Endothelial cell (in vitro differentiated cells): Measurements from ENCODE around the gene PIEZO1. TPM values are rescaled to one million over a fixed set of nuclear protein-coding genes. Genes with fewer than 3 reads are reported as not detected.

Experiments used
- DNase-seq: peaks from one replicate; pipeline ENCODE4 v3.0.0; 2021; ENCODE audit warnings: low spot score
- H3K27ac Mint-ChIP-seq: one replicate; pipeline ENCODE4 v1.8.0; 2021; ENCODE audit warnings: mixed read lengths, inconsistent platforms; ENCODE audit not compliant: unreplicated experiment
- H3K27me3 Mint-ChIP-seq: one replicate; pipeline ENCODE4 v1.8.0; 2021; ENCODE audit warnings: mild to moderate bottlenecking, moderate library complexity, mixed read lengths, inconsistent platforms; ENCODE audit not compliant: unreplicated experiment
- H3K36me3 Mint-ChIP-seq: one replicate; pipeline ENCODE4 v1.8.0; 2021; ENCODE audit warnings: mild to moderate bottlenecking, low read depth, mixed read lengths, inconsistent platforms; ENCODE audit not compliant: unreplicated experiment
- H3K4me1 Mint-ChIP-seq: one replicate; pipeline ENCODE4 v1.8.0; 2021; ENCODE audit warnings: mild to moderate bottlenecking, mixed read lengths, inconsistent platforms; ENCODE audit not compliant: unreplicated experiment
- H3K4me3 Mint-ChIP-seq: one replicate; pipeline ENCODE4 v1.8.0; 2021; ENCODE audit warnings: mild to moderate bottlenecking, mixed read lengths, inconsistent platforms; ENCODE audit not compliant: unreplicated experiment
- H3K9me3 Mint-ChIP-seq: one replicate; pipeline ENCODE4 v1.8.0; 2021; ENCODE audit warnings: mixed read lengths, inconsistent platforms; ENCODE audit not compliant: unreplicated experiment
- CTCF ChIP-seq: fragments of 200-600 bp; sonication (generic); IDR thresholded peaks from one replicate; pipeline ENCODE4 v1.5.0; 2021; ENCODE audit warnings: antibody characterized with exemption; ENCODE audit not compliant: unreplicated experiment
- total RNA-seq: library from RNA; stranded (reverse); fragmentation: NEBNext Ultra II Directional; extraction: Animal tissue kit (Norgen Biotek cat#: 25700); gene quantifications from one replicate; pipeline ENCODE4 v1.2.1, GENCODE V29; 2021; ENCODE audit not compliant: unreplicated experiment

PIEZO1 gene
- total RNA-seq, 1 donor from 2014 or later: 428 TPM

GRCh38 chr16:88813269-88814143 lies 28.5 kb upstream of the PIEZO1 start:
- H3K27ac Mint-ChIP-seq: no peak overlapping the region
- no peaks in the 10 kb centered on the region for H3K4me1 Mint-ChIP-seq
- no peaks in the 10 kb centered on the region for H3K9me3 Mint-ChIP-seq
- peaks cover 3% of the 10 kb centered on the region for H3K27me3 Mint-ChIP-seq
- no peaks in the 10 kb centered on the region for H3K36me3 Mint-ChIP-seq
- peak overlapping the region; percentile 37 for H3K4me3 Mint-ChIP-seq
- DNase-seq: no peak
- no peak for TF ChIP-seq CTCF

- TF ChIP-seq CTCF: peak; percentile 16
- H3K27ac Mint-ChIP-seq: no peak overlapping the region
- H3K36me3 Mint-ChIP-seq: no peaks in the 10 kb centered on the region
- peaks cover 6% of the 10 kb centered on the region for H3K27me3 Mint-ChIP-seq
- H3K4me1 Mint-ChIP-seq: no peaks in the 10 kb centered on the region
- DNase-seq: no peak
- peak overlapping the region; percentile 65 for H3K4me3 Mint-ChIP-seq
- no peaks in the 10 kb centered on the region for H3K9me3 Mint-ChIP-seq
Measured at GRCh38 chr16:88812513-88813268, 27.7 kb upstream of the PIEZO1 start.

- Mint-ChIP-seq H3K27me3 (peaks cover 6% of the 10 kb centered on the region), H3K4me1 (no peaks in the 10 kb centered on the region), H3K27ac (no peak within 1 kb of the TSS), H3K36me3 (no peaks in the 10 kb centered on the region), H3K9me3 (no peaks in the 10 kb centered on the region), H3K4me3 (peak within 1 kb of the TSS; percentile 89)
- peak; percentile 97 for DNase-seq
- no peak for TF ChIP-seq CTCF
Measured at GRCh38 chr16:88811769-88812512, 26.9 kb upstream of the PIEZO1 start, which contains the start of gene APRT. Gene APRT, minus strand, starts transcription at chr16:88811928. Its CDS starts 29 bp downstream, at chr16:88811899.

GRCh38 chr16:88810912-88811768 lies 26.1 kb upstream of the PIEZO1 start:
- no peak for TF ChIP-seq CTCF
- Mint-ChIP-seq H3K4me1 (no peaks in the 10 kb centered on the region), H3K27ac (no peak overlapping the region), H3K9me3 (no peaks in the 10 kb centered on the region), H3K4me3 (peak overlapping the region; percentile 65), H3K36me3 (no peaks in the 10 kb centered on the region), H3K27me3 (peaks cover 6% of the 10 kb centered on the region)
- peak; percentile 41 for DNase-seq
